ENCODE results near the gene WDR73.

DNA sequence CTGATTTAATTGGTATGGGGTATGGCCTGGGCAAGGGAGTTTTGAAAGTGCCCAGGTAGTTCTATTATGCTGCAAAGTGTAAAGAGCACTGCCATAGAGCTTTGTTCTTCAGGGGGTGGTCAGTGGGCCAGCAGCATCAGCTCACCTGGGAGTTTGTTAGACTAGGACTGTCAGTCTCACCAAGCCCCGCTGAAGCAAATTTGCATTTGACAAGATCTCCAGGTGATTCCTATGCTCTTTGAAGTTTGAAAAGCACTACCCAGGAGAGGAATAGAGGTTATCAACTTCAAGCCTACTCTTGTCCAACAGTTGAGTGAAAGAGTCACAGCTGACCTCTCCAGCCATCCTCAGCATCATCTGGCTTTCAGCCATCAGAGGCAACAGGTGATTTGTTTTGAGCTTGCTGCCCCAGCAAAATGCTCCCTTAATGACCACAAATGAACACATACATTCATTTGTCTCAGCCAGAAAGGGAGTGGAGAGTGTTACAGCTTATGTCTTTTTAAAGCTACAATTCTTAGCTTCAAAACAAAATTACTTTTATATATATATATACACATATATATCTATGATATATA, 45.3 kb downstream of the WDR73 start:
- TF ChIP-seq, protein P1, sequence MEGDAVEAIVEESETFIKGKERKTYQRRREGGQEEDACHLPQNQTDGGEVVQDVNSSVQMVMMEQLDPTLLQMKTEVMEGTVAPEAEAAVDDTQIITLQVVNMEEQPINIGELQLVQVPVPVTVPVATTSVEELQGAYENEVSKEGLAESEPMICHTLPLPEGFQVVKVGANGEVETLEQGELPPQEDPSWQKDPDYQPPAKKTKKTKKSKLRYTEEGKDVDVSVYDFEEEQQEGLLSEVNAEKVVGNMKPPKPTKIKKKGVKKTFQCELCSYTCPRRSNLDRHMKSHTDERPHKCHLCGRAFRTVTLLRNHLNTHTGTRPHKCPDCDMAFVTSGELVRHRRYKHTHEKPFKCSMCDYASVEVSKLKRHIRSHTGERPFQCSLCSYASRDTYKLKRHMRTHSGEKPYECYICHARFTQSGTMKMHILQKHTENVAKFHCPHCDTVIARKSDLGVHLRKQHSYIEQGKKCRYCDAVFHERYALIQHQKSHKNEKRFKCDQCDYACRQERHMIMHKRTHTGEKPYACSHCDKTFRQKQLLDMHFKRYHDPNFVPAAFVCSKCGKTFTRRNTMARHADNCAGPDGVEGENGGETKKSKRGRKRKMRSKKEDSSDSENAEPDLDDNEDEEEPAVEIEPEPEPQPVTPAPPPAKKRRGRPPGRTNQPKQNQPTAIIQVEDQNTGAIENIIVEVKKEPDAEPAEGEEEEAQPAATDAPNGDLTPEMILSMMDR (IDR thresholded peaks at IDR 0.05; ENCODE audit: low read depth, low read length, missing input control), result no peak
- TF ChIP-seq RXRA (IDR thresholded peaks at IDR 0.05), result no peak
- TF ChIP-seq, protein P2, sequence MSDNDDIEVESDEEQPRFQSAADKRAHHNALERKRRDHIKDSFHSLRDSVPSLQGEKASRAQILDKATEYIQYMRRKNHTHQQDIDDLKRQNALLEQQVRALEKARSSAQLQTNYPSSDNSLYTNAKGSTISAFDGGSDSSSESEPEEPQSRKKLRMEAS (IDR thresholded peaks at IDR 0.05), result no peak
- no peak for TF ChIP-seq YY1 (IDR thresholded peaks at IDR 0.05)
- TF ChIP-seq, protein P3, sequence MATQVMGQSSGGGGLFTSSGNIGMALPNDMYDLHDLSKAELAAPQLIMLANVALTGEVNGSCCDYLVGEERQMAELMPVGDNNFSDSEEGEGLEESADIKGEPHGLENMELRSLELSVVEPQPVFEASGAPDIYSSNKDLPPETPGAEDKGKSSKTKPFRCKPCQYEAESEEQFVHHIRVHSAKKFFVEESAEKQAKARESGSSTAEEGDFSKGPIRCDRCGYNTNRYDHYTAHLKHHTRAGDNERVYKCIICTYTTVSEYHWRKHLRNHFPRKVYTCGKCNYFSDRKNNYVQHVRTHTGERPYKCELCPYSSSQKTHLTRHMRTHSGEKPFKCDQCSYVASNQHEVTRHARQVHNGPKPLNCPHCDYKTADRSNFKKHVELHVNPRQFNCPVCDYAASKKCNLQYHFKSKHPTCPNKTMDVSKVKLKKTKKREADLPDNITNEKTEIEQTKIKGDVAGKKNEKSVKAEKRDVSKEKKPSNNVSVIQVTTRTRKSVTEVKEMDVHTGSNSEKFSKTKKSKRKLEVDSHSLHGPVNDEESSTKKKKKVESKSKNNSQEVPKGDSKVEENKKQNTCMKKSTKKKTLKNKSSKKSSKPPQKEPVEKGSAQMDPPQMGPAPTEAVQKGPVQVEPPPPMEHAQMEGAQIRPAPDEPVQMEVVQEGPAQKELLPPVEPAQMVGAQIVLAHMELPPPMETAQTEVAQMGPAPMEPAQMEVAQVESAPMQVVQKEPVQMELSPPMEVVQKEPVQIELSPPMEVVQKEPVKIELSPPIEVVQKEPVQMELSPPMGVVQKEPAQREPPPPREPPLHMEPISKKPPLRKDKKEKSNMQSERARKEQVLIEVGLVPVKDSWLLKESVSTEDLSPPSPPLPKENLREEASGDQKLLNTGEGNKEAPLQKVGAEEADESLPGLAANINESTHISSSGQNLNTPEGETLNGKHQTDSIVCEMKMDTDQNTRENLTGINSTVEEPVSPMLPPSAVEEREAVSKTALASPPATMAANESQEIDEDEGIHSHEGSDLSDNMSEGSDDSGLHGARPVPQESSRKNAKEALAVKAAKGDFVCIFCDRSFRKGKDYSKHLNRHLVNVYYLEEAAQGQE (IDR thresholded peaks at IDR 0.05), result no peak
- TF ChIP-seq RAD21 (IDR thresholded peaks at IDR 0.05), result no peak
- TF ChIP-seq GABPA (IDR thresholded peaks at IDR 0.05 in 1 of 2, conservative IDR thresholded peaks at IDR 0.05 in 1 of 2), result no peak
- no peak for TF ChIP-seq HNF4G (IDR thresholded peaks at IDR 0.05)
- TF ChIP-seq JUND (IDR thresholded peaks at IDR 0.05), result no peak
- TF ChIP-seq, protein P4, sequence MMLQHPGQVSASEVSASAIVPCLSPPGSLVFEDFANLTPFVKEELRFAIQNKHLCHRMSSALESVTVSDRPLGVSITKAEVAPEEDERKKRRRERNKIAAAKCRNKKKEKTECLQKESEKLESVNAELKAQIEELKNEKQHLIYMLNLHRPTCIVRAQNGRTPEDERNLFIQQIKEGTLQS (IDR thresholded peaks at IDR 0.05), result no peak
- TF ChIP-seq, protein P5, sequence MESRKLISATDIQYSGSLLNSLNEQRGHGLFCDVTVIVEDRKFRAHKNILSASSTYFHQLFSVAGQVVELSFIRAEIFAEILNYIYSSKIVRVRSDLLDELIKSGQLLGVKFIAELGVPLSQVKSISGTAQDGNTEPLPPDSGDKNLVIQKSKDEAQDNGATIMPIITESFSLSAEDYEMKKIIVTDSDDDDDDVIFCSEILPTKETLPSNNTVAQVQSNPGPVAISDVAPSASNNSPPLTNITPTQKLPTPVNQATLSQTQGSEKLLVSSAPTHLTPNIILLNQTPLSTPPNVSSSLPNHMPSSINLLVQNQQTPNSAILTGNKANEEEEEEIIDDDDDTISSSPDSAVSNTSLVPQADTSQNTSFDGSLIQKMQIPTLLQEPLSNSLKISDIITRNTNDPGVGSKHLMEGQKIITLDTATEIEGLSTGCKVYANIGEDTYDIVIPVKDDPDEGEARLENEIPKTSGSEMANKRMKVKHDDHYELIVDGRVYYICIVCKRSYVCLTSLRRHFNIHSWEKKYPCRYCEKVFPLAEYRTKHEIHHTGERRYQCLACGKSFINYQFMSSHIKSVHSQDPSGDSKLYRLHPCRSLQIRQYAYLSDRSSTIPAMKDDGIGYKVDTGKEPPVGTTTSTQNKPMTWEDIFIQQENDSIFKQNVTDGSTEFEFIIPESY (IDR thresholded peaks at IDR 0.05), result no peak
- no peak for TF ChIP-seq TAF1 (conservative IDR thresholded peaks at IDR 0.05)
- TF ChIP-seq EGR1 (IDR thresholded peaks at IDR 0.05; ENCODE audit: low read depth in 2 of 2), result no peak

Measured in liver (tissue), 3 donors.